AG09309 (cell line): ENCODE measurements around the gene PRXL2B.
A peak's percentile ranks its signal among the peaks of the same experiment; 100 is the strongest.

Experiments
- DNase-seq: peaks from one replicate; pipeline ENCODE4 v3.0.0-alpha.2; 2010; ENCODE audit warnings: low read depth
- H3K4me3 ChIP-seq: 2 replicates; pipeline ENCODE4 v1.5.1; 2011; ENCODE audit warnings: mild to moderate bottlenecking, low read depth, low read length, moderate library complexity; ENCODE audit not compliant: control insufficient read depth
- TF ChIP-seq, protein P1 (sequence below): IDR thresholded peaks from 2 replicates; pipeline ENCODE4 v1.5.1; 2011; ENCODE audit warnings: mild to moderate bottlenecking, low read depth, low read length, inconsistent platforms; ENCODE audit not compliant: insufficient read depth, control insufficient read depth; ENCODE audit errors: missing control alignments

The PRXL2B gene

GRCh38 chr1:2553871-2554620 lies 32.5 kb upstream of the PRXL2B start:
- H3K4me3 ChIP-seq = no peak overlapping the region
- no peak for DNase-seq
- TF ChIP-seq, protein P1, sequence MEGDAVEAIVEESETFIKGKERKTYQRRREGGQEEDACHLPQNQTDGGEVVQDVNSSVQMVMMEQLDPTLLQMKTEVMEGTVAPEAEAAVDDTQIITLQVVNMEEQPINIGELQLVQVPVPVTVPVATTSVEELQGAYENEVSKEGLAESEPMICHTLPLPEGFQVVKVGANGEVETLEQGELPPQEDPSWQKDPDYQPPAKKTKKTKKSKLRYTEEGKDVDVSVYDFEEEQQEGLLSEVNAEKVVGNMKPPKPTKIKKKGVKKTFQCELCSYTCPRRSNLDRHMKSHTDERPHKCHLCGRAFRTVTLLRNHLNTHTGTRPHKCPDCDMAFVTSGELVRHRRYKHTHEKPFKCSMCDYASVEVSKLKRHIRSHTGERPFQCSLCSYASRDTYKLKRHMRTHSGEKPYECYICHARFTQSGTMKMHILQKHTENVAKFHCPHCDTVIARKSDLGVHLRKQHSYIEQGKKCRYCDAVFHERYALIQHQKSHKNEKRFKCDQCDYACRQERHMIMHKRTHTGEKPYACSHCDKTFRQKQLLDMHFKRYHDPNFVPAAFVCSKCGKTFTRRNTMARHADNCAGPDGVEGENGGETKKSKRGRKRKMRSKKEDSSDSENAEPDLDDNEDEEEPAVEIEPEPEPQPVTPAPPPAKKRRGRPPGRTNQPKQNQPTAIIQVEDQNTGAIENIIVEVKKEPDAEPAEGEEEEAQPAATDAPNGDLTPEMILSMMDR = no peak

DNA sequence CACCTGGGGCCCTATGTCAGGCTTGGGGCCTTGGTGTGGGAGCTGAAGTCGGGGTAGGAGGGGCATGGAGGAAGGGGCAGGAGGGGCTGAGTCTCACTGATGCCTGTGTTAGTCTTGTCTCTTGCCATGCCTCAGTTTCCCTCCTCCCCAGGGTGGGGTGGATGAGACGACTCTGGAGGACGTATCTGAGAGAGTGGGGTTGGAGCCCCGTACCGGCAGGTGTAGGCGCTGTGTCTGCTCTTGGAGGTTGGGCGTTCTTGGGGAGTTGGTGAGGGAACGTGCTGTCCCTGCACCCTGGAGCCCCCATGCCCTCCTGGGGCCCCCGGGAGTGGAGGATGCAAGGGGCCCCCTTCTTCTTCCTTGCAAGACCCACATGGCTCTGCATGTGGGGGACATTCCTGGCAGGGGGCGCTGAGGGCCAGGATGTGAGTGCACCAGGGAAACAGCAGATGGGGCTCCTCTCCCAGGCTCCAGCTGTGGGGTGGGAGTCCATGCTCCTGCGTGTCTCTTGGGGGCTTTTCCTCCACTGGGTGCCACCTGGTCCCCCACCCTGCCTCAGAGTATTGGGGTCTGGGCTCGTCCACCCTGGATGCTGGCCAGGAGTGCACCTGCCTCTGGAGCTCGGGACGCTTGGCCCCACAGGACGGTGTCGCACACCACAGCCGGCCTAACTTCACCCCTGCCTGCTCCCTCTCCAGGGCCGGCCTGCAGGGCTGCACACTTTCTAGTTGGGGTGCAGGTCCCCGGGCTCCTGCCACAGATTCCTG lies 31.8 kb upstream of the PRXL2B start:
- DNase-seq = no peak
- TF ChIP-seq, protein P1 = peak; percentile 43
- no peak overlapping the region for H3K4me3 ChIP-seq

DNA sequence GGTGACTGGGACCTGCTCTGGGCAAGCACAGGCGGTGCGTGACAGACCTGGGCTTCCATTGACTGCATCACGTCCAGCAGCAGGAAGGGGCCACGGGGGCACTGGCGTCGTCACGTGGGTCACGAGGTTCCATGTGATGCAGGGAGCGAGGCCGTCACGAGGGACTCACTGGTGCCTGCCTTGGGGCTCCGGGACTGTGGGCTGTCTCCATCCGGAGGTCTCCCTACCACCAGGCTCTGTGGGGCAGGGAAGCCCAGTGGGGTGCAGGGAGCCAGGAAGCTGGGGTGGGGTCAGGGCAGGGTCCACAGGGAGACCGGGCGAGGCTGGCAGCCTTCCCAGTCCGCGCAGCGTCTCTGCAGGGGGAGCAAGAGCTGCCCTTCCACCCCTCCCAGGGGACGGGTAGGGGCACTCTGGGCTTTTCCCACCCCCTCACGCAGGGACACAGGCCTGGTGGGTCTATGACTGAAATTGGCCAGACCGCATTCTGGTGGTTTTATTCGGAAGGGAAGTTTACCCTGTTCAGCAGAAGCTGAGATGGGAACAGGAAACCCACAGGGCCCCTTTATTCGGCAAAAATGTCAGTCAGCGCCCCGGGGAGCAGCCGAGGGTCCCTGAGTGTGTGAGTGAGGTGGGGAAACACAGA lies 30.8 kb upstream of the PRXL2B start:
- TF ChIP-seq, protein P1 = no peak
- no peak for DNase-seq
- H3K4me3 ChIP-seq = peak overlapping the region; percentile 76

- TF ChIP-seq, protein P1 = no peak
- peak within 1 kb of the TSS; percentile 76 for H3K4me3 ChIP-seq
- no peak for DNase-seq
These were observed 30.3 kb upstream of the PRXL2B start, which contains the start of gene TNFRSF14 for GRCh38 chr1:2556277-2556677. Gene TNFRSF14 (plus strand): TSS chr1:2556371. CDS start chr1:2556665, 294 bp downstream.

DNA sequence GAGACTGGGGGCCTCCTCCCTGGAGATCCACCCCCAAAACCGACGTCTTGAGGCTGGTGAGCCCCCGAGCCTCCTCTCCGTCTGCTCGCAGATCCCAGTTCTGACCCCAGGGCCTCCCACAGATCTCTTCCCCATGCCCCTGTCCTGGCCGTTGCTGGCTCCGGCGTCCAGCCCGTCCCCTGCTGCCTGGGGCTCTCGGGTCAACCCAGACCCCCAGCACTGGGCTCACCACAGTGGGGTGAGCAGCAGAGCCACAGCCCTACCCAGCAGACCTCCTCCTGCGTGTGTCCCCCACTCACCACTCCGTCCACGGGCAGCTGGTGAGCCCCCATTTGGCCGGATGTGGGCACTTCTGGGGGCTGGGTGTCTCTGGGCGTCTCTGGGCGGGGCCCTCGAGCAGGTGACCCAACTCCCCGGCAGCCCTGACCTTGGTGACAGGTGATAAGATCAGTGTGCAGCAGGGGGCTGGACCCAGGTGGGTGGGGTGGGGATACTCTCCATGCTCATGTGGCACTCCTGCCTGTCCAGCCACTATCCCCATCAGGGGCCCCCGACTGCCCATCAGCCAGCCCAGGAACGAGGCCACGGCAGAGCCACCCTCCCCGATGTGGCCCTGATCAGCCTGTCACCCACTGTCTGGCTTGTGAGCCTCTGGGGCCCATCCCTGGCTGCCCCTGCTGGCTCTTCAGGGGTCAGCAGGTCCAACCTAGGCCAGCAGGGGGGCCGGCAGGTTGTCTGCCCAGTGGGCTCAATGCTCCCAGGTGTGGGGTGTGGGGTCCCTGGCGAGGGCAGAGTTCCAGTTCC lies 29.7 kb upstream of the PRXL2B start:
- TF ChIP-seq, protein P1 = no peak
- peak overlapping the region; percentile 76 for H3K4me3 ChIP-seq
- no peak for DNase-seq
